ENCODE data around the gene GDF10.

DNA sequence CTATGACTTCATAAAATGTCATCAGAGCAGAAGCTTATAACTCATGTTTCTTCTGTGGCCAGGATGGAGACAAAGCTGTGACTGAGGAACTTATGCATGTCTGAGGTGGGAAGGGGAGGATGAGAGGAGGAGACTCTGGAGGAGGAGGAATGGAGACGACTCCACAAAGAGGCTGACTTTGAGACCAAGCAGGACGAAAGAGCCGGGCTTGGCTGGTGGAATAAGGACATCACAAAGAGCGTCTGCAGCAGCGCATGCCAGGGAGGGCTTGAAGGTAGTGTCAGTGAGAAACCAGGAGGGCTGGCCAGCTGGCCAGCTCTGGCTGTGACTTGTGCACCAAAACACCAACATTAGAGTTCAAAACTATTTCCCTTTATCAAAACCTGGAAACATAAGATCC lies 16.1 kb downstream of the GDF10 start:
- TF ChIP-seq CTCF (IDR thresholded peaks at IDR 0.05) (no peak), EZH2 (IDR thresholded peaks at IDR 0.05; ENCODE audit: borderline replicate concordance, insufficient read depth, low read depth, low read length, poor library complexity, severe bottlenecking) (no peak)
